GM12892 (cell line): ENCODE data around the gene OPCML.

Source experiments
- POLR2A ChIP-seq: IDR thresholded peaks from 2 replicates; pipeline ENCODE4 v1.6.1; 2011; ENCODE audit warnings: low read depth, low read length, control low read depth
- POLR2AphosphoS5 ChIP-seq: IDR thresholded peaks from 2 replicates; pipeline ENCODE4 v1.6.1; 2011; ENCODE audit warnings: low read depth, low read length, control low read depth
- TAF1 ChIP-seq: IDR thresholded peaks from 2 replicates; pipeline ENCODE4 v1.6.1; 2011; ENCODE audit warnings: low read depth, mild to moderate bottlenecking, control low read depth, low read length, borderline replicate concordance

GRCh38 chr11:133181667-133182066, 350.6 kb downstream of the OPCML start:
- no peak for TF ChIP-seq POLR2A
- TF ChIP-seq TAF1, result no peak
- no peak for TF ChIP-seq POLR2AphosphoS5
